AG09319 (cell line): ENCODE measurements around the gene OST4.

Experiments used
- DNase-seq: peaks from one replicate; pipeline ENCODE4 v3.0.0-alpha.2; 2010; ENCODE audit warnings: low read depth; ENCODE audit errors: extremely low read depth
- TF ChIP-seq, protein P1 (sequence below): IDR thresholded peaks from 2 replicates; pipeline ENCODE4 v1.5.1; 2011; ENCODE audit warnings: low read depth, mild to moderate bottlenecking, inconsistent platforms, low read length, moderate library complexity

OST4 gene

GRCh38 chr2:27024812-27025211 lies 46.6 kb downstream of the OST4 start:
- no peak for DNase-seq
- TF ChIP-seq, protein P1, sequence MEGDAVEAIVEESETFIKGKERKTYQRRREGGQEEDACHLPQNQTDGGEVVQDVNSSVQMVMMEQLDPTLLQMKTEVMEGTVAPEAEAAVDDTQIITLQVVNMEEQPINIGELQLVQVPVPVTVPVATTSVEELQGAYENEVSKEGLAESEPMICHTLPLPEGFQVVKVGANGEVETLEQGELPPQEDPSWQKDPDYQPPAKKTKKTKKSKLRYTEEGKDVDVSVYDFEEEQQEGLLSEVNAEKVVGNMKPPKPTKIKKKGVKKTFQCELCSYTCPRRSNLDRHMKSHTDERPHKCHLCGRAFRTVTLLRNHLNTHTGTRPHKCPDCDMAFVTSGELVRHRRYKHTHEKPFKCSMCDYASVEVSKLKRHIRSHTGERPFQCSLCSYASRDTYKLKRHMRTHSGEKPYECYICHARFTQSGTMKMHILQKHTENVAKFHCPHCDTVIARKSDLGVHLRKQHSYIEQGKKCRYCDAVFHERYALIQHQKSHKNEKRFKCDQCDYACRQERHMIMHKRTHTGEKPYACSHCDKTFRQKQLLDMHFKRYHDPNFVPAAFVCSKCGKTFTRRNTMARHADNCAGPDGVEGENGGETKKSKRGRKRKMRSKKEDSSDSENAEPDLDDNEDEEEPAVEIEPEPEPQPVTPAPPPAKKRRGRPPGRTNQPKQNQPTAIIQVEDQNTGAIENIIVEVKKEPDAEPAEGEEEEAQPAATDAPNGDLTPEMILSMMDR, result no peak

GRCh38 chr2:27024188-27024587 lies 47.3 kb downstream of the OST4 start:
- TF ChIP-seq, protein P1, result no peak

GRCh38 chr2:27023740-27024139 lies 47.7 kb downstream of the OST4 start:
- no peak for DNase-seq
- TF ChIP-seq, protein P1, result no peak

More at GRCh38 chr2:27024188-27024587, 47.3 kb downstream of the OST4 start:
- DNase-seq, result no peak

DNA sequence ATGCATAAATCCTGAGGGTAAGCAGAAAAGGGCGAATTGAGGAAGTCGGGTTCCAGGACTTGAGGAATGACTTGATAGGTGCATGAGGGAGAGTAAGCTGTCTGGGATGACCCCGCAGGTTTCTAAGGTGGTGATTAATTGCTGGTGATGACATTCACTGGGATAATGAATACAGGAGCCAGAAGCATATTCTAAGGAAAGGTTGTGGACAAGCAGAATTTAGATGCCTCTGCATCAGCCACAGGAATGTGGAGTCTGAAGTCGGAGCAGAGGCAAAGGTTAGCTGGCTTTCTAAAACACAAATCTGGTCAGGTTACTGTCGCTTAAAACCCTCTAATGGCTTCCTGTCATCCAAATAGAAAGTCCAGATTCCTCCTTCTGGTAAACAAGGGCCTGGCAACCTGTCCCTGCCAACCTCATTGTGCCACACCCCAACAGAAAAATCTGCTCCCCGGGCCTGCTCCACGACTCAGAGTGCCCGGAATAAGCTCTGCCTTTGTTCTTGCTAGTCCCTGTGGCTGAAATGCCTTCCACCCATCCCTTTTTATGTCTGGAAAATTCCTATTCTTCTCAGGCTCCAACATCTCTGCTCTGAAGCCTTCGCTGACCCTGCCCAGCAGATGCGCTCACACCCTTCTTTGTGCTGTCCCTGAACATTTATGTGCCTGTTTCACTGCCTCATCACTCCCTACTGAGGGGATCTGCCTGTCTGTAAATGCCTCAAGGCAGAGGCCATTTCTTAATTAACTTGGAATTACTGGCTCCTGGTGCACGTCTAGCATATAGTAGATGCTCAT lies 50.0 kb downstream of the OST4 start:
- TF ChIP-seq, protein P1, result no peak
- no peak for DNase-seq
